Nephron progenitor cell (in vitro differentiated cells): ENCODE data around the gene LMO7.

Experiments
- DNase-seq: peaks from one replicate; pipeline ENCODE4 v3.0.0; 2021
- H3K27ac Mint-ChIP-seq: 2 replicates; pipeline ENCODE4 v1.8.0; 2021; ENCODE audit warnings: mild to moderate bottlenecking, moderate library complexity, mixed read lengths
- H3K27me3 Mint-ChIP-seq: 2 replicates; pipeline ENCODE4 v1.8.0; 2021; ENCODE audit warnings: mild to moderate bottlenecking, low read depth, mixed read lengths; ENCODE audit not compliant: poor library complexity
- H3K36me3 Mint-ChIP-seq: 2 replicates; pipeline ENCODE4 v1.8.0; 2021; ENCODE audit warnings: low read depth, mixed read lengths
- H3K4me1 Mint-ChIP-seq: 2 replicates; pipeline ENCODE4 v1.8.0; 2021; ENCODE audit warnings: mixed read lengths
- H3K4me3 Mint-ChIP-seq: 2 replicates; pipeline ENCODE4 v1.8.0; 2021; ENCODE audit warnings: mild to moderate bottlenecking, moderate library complexity, mixed read lengths
- H3K9me3 Mint-ChIP-seq: 2 replicates; pipeline ENCODE4 v1.8.0; 2021; ENCODE audit warnings: mild to moderate bottlenecking, moderate library complexity, mixed read lengths
- CTCF ChIP-seq: fragments of 200-600 bp; sonication (generic); IDR thresholded peaks from 2 replicates; pipeline ENCODE4 v1.5.0; 2021; ENCODE audit warnings: antibody characterized with exemption

The LMO7 gene

GRCh38 chr13:75764251-75764925 lies 128.3 kb downstream of the LMO7 start:
- H3K36me3 Mint-ChIP-seq, result no peaks in the 10 kb centered on the region
- H3K4me3 Mint-ChIP-seq, result no peak overlapping the region
- H3K4me1 Mint-ChIP-seq, result no peaks in the 10 kb centered on the region
- DNase-seq, result no peak
- no peak overlapping the region for H3K27ac Mint-ChIP-seq
- no peaks in the 10 kb centered on the region for H3K9me3 Mint-ChIP-seq
- TF ChIP-seq CTCF, result no peak
- H3K27me3 Mint-ChIP-seq, result no peaks in the 10 kb centered on the region

DNA sequence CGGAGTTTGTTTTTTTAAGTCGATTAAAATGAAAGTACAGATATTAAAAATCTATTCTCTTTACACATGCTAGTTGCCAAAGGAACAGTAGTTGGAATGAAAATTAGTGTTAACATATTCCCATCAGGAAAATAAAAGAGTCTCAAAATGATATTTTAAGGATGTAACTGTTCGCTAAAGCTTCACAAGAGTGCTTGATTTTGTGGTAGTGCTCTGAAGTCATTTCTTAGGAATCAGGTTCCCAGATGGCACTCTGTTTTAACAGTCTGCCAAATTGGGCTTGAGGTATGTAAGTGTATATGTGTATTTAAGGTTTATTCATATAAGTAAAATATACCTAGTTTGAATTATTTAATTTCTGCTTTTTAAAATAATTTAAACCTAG lies 128.8 kb downstream of the LMO7 start:
- no peak overlapping the region for H3K4me3 Mint-ChIP-seq
- H3K27ac Mint-ChIP-seq, result no peak overlapping the region
- no peaks in the 10 kb centered on the region for H3K27me3 Mint-ChIP-seq
- no peaks in the 10 kb centered on the region for H3K4me1 Mint-ChIP-seq
- TF ChIP-seq CTCF, result no peak
- H3K36me3 Mint-ChIP-seq, result no peaks in the 10 kb centered on the region
- DNase-seq, result no peak
- H3K9me3 Mint-ChIP-seq, result no peaks in the 10 kb centered on the region

GRCh38 chr13:75766636-75767035 lies 130.5 kb downstream of the LMO7 start:
- no peaks in the 10 kb centered on the region for H3K4me1 Mint-ChIP-seq

GRCh38 chr13:75769141-75769905 lies 133.2 kb downstream of the LMO7 start:
- Mint-ChIP-seq H3K9me3 (no peaks in the 10 kb centered on the region), H3K4me3 (no peak overlapping the region), H3K36me3 (no peaks in the 10 kb centered on the region), H3K4me1 (no peaks in the 10 kb centered on the region), H3K27me3 (no peaks in the 10 kb centered on the region), H3K27ac (no peak overlapping the region)
- TF ChIP-seq CTCF, result no peak
- no peak for DNase-seq

More at GRCh38 chr13:75766636-75767035, 130.5 kb downstream of the LMO7 start:
- TF ChIP-seq CTCF, result no peak
- DNase-seq, result no peak
- Mint-ChIP-seq H3K27me3 (no peaks in the 10 kb centered on the region), H3K4me3 (no peak overlapping the region), H3K27ac (no peak overlapping the region), H3K9me3 (no peaks in the 10 kb centered on the region), H3K36me3 (no peaks in the 10 kb centered on the region)

- H3K4me3 Mint-ChIP-seq, result no peak overlapping the region
- no peaks in the 10 kb centered on the region for H3K36me3 Mint-ChIP-seq
- H3K9me3 Mint-ChIP-seq, result no peaks in the 10 kb centered on the region
- DNase-seq, result no peak
- H3K4me1 Mint-ChIP-seq, result no peaks in the 10 kb centered on the region
- no peak overlapping the region for H3K27ac Mint-ChIP-seq
- no peaks in the 10 kb centered on the region for H3K27me3 Mint-ChIP-seq
- no peak for TF ChIP-seq CTCF
These were observed 134.0 kb downstream of the LMO7 start for GRCh38 chr13:75770164-75770563.
